NCI-H1694 treated with DMSO at 0.1 percent for 48 hours (cell line): ENCODE data around the gene DDHD1.

Source experiments
- DNase-seq: peaks from one replicate; lab custom pipeline; 2025; lab: John Stamatoyannopoulos, UW

Gene DDHD1

DNA sequence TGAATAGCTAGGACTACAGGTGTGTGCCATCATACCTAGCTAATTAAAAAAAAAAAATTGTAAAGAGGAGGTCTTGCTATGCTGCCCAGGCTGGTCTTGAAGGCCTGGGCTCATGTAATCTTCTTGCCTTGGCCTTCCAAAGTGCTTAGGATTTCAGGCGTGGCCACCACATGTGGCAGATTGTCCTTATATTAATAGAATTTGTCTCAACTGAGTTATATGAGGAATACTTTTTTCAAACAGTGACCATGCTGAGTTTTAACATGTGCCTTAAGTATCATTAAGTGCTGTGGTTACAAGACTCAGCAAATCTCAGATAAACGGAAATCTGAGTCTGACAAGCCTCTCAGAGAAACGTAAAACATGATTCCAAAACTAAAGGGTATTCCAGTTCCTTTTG is 119.1 kb downstream of the DDHD1 start:
- no peak for DNase-seq

DNA sequence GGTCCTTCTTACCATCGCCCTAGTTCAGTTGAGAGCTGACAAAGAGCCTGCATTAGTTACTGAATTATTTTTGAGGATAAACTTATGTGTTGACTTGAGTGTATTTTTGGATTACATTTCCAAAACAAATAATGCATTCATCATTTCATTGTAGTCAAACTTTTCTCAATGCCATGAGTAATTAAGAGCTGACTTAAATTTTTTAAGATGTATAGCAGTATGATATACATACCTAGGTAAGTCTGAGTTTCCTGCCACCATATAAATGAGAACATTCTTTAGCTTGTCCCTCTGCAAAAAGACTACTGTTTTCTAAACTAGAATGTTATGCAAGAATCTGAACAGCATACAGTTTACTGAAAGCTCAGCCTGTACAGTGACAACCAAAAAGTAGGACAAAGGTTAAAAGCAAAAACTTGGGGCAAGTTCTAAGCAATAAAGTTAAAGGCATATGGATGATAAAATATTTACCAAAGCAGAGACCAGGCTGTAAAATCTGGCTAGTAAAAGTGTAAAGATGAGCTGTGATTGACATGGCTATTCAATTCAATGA is 120.2 kb downstream of the DDHD1 start:
- no peak for DNase-seq

DNA sequence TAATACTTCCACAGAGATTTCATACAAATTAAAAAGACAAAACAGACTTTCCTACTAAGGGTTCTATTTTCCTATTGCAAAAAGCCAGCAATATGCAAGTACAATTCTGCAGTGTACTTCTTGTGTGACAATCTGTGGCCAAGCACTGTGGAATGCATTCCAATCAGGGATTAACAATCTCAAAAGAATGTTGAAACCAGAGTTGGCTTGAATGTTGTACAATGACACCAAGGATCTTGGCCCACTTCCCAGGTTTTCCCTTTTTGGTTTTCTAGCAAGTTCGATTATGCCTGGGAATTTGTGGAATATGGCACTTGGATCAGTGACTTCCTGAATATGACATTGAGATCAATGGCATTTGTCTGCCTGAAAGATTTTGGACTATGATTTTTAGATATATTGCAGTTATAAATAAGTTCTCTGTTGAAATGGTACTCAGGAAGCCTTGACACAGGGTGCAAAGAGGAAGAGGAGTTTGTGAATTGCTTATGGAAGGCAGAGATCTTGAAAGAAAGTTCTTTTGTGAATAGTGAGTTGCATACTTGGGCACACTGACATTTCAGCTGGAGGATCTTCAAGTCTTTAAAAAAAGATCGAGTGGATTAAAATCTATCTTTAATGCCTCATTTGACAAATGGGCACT is 120.8 kb downstream of the DDHD1 start:
- DNase-seq = no peak

DNA sequence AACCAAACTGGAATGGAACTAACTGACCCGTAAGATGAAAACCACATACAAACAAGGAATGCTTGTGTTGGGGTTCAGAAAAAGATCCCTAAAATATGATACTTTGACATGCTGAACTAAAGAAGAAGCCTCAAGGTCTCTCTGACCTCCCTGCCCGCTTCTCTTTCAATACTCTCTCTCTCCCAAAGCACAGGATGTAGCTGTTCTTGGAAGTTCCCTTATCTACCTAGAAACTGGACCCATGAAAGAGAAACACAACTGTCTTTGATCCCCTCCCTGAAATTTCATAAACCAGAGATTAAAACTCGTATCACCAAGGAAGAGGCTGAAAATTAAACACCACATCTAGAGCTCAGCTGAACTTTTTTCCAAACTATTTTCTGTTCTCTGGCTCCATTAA is 125.6 kb downstream of the DDHD1 start:
- DNase-seq = no peak

DNA sequence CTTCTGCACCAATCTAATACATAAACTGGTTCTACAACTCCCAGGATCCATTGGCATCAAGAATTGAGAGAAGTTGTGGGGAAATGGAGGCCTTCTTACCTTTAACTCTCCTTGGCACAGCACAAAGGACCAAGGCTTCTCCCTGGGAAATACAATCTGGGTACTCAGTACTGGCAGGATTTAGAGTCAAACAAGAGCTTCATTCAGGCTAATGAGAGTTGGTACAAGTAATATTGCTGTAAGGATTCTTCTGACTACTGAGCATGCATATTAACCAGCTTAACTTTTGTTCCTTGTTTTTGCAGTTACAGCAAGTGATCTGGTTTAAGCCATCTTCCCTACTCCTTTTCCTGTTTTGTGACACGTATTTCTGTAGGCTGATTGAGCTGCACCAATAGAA is 126.1 kb downstream of the DDHD1 start:
- DNase-seq = no peak

DNA sequence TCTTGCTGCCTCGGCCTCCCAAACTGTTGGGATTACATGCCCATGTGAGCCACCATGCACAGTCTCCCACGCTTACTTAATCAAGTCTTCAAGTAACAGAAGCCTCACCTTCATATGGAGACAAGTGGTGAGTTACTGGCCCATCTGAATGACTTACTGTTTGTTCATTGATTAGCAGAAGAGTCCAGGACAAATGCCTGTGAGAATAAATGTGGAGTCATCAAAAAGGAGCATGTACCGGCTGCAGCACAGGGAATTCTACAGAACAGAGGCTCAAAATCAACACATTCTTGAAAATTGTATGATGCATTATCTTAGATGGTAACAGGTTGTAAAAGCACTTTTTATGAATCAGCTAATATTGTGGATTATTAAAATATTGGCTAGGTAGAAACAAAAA is 129.8 kb downstream of the DDHD1 start:
- no peak for DNase-seq

DNA sequence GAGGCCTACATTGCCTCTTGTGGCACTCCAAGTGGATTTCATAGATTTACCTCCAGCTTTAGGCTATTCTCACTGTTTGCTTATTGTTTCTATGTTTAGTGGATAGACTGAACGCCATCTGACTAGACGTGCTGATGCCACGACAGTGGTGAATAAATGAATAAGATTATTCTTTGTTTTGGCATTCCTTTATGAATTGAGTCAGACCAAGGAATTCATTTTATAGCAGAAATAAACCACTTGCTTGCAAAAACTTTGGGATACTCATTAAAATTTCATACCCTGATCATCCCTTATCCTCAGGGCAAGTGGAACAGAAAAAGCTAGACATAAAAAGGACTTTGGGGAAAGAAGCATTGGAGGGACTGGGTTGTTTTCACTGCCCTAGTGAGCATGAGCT is 130.5 kb downstream of the DDHD1 start:
- DNase-seq = no peak

DNA sequence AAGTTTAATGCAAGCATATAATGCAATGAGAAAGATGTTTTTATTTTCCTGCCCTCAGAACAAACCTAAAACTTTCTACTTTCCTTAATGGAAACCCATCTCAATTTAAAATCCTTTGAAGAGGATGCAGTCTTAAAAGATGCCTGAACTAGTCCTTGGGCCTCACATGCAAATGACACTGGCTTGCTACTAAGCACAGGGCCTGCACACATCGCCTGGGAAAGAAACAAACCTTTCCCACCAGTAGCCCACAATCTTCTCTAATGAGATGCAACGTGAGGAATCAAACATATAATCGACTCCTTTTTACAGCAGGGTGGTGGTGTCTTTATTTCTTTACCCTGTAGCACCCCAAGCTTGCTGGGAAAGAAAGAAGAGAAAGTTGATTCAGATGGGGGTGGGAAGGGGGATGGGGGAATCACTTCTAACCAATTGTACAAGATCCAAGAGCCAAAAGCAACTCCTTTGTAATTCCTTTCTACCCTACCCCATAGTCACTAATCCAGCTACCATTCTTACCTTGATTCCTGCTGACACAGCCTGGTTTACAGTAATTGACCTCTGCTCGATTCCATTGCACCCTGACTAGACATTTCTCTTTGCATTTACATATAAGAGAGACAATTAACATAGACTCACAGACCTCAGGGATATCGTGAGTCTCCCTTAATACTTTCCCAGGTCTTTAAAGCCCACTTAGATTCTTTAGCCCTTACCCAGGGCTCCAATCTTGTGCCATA is 132.8 kb downstream of the DDHD1 start:
- DNase-seq = no peak

DNA sequence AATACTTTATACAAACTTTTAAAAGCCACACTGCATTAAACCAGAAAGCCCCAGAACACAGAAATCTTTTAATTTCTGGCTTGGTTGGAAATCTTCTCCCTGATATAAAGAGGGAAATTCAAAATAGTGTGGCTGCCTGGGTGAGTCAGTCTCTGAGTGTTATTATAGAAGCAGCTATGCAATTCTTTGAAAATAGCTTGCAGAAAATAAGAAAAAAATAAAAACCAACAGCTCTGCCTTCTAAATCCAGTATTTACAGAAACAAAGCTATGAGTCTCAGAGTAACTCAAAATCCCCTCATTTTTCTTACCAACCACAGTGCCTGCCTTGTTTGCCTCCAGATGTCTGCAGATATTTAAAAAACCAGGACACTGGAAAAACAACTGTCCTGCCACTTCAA is 133.7 kb downstream of the DDHD1 start:
- no peak for DNase-seq

DNA sequence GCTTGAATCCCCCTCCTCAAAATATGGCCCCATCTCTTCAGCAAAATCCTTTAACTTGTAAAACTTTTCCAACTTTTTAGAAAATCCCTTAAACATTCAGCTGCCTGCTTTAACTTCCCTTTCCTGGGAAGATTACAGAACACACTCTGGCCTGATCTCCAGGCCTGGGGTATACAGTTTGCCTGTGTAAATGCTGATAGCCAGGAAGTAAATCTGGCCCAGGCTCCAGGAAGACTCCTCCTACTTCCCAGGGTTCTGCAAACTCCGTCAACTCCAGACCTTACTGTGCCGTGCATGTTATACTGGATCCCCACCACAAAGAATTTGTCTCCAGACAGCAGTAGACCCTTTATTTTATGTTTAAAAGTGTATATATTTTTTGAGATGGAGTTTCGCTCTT is 135.3 kb downstream of the DDHD1 start:
- no peak for DNase-seq

DNA sequence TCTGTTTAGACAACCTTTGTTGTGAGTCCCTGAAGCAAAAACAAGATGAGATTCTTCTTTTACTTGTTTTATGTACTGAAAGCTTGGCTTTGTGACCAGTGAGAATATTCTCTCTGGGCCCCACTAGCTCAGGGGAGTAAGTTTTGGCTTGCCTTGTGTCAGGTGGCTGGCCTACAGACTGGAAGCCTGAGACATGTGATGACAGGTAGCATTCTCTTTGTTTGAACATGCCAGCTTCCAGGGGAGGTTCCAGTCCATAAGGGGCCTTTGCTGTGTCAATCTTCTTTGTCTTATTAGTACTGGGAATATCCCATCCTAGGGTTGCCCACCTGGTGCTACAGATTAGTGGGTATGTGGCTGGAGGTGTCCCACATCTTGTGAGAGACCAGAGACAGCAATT is 136.2 kb downstream of the DDHD1 start:
- no peak for DNase-seq

DNA sequence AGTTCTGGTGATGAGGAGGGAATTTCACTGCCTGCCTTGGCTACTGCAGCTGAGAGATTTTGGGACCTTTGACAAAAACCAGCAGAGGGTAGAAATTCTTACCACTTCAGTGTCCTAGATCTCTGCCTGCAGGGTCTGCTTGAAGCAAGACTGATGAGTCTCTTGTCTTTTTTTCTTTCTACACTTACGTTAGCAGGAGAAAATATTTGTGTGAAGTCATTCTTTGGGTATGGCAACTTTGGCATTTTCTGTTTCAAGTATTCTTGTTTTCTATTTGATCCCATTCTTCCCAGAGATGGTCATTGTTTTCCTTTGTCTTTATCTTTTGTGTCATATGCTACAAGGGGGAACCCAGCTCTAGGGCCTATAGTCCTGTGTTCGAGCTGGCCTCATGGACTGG is 136.6 kb downstream of the DDHD1 start:
- DNase-seq = no peak

DNA sequence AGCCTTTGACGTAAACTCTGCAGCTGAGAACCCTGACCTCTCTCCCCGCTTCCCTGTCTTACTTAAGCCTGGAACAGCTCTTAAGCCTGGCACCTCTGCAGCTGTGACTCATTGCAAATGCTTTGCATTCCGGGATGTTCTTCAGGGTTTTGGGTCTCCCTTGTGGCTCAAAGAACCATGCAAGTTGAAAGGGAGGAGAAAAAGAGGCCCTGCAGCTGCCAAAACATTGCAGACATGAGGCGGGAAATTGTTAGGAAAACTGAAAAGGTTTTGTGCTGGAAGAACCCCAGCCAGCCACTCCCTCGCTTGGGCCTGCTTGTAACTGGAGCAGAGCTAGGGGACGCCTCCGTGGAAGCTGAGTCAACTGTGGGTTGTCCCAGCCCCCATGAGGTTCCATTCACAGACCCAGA is 142.1 kb downstream of the DDHD1 start:
- no peak for DNase-seq

DNA sequence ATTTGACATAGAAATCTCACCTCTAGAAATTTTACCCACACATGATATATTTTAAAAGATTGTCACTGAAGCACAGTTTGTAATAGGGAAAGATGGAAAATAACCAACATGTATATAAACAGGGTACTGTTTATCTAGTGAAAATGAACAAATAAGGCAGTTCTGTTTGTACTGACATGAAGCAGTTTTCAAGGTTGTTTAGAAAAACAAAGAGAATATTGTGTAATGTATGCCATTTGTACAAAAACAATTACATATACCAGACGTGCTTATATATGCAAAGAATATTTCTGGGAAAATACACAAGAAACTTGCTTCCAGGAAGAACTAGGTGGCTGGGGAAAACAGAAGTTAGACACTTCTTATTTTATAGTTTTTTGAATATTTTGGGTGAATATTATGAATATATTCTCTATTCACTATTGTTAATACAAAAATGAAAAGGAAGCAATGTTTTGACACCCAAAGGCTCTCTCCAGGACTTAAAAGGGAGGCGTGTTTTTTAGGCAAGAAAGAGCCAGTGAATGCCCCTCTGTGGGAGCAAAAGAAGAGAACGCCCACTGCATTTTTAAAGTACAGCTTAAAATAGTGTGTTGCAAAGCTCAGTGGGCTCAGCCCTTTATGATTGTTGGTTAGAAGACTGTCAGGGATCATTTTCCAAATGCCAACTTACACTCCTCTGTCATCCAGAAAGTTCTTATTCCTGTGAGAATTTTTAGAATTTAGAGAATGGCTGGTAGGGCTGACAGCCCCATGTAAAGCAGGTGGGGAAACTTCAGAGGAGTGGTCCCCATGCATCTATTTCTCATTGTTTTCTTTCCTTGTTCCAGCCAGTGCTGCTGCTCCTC is 142.7 kb downstream of the DDHD1 start:
- no peak for DNase-seq

DNA sequence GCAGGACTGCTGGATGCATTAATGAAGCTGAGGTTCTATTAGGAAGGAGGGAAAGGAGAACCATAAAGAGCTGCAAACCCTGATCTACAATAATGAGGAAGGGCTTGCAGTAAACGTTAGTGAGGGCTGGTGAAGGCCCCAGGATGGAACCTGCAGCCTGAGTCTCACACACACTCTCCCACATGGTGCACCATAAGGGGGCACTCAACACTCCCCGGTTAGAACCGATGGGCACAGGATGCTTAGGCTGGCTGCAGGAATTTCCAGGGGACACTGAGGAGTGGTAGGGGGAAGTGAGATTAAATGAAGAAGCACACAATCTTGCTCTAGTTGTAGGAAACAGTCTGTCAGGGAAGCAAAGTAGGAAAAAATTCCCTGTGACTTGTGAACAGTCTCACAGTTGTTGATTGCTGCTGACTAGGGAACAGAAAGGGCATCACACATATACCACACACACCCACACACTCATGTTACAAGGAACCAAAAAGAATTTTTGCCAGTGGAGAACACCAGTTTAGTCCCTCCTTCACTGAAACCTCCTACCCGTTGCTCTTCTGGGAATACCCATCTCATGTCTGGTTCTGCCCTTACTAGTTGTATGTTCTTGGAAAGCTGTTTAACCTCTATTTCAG is 146.1 kb downstream of the DDHD1 start:
- DNase-seq = no peak

DNA sequence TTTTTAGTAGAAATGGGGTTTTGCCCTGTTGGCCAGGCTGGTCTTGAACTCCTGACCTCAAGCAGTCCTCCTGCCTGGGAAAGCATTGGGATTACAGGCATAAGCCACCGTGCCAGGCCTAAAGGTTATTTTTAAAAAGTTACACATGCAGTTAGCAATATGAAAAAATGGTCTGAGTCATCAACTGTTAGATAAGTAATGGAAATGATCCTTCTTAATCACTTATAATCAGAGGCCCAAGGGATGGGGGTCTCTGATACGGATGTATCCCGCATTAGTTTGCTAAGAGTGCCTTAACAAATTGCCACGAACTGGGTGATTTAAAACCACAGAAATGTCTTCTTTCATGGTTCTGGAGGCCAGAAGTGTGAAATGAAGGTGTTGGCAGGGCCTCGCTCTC is 148.1 kb downstream of the DDHD1 start:
- DNase-seq = no peak

DNA sequence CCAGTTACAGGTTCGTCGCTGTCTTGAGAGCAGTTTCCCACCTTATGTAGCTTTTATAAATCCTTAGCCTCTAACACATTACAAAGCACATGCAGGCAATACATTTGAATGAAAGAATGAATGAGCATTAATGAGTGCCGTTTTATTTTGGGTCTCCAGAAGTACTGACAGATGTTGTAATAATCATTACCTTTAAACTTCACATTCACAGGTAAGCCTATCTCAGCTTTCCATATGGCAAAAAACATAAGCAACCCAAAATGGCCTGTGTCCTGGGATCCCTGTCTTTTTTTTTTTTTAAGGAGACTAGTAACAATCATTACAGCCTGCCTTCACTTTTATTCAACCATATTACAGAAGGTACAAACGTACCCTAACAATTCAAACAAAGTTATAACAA is 149.3 kb downstream of the DDHD1 start:
- no peak for DNase-seq

DNA sequence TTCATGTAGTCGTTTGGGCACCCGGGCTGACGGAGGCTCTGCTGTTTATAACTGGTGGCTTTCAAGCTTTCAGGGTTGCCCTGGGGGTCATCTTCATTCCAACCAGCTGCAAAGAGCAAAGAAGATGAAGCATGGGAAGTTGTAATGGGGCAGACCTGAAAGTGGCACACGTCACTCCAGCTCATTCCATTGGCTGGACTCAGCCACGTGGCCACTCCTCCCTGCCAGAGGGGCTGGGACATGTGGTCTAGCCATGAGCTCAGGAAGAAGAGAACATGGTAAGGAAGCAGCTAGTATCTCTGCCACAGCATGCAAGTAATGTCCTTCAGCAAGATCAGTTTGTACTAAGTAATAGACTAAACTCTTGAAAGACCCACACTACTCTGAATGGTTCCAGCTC is 150.5 kb downstream of the DDHD1 start:
- no peak for DNase-seq

DNA sequence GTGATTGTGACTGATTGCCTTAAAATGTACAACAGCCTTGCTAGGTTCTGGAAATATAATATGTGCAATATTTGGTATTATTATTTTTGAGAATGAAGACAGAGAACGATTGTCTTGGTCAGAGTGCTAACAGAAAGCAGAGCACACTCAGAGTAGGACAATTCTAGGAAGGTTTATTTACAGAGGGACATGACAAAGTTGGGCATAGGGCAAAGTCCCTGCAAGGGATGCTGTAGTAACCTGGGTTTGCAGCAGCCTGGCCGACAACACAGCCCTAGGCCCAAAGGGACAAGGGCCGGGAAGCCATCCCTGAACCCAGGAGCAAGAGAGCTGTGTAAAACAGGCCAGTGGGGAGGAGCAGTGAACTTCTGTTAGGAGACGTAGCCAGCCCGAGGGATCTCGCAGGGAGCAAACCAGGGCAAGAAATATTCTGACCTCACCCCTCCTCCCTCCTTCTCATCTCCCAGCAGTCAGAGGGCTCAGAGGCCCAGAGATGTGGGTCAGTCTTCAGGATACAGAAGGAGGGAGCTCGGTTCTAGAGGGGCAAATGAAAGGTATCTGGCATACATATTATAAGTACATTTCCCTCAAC is 151.2 kb downstream of the DDHD1 start:
- no peak for DNase-seq

DNA sequence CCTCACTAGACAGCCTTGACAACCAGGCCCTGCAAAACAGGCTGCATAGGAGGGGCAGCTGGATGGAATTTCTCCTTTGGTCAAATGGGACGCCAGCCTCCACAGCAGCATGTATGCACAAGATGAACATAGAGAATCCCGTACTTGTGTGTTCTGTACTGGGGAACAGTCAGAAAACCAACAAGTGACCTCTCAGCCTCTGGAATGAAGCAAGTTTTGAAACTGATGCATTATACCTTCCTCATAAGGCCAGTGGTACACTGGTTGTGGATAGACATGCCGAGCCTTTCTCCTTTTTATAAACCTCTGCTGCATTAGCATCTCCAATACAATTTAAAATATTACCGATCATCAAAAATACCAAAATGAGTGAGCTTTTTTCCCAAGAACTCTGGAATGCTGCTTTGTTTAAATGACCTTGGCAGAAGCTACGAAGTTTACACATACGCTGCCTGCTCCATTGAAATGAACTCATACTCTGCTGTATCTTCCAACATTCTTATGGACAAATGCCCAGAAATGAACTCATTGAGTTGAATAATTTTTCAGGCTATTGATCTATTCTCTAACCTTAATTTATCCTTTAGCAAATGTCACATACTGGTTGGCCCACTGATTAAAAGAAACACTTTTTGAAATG is 154.6 kb downstream of the DDHD1 start:
- DNase-seq = no peak

DNA sequence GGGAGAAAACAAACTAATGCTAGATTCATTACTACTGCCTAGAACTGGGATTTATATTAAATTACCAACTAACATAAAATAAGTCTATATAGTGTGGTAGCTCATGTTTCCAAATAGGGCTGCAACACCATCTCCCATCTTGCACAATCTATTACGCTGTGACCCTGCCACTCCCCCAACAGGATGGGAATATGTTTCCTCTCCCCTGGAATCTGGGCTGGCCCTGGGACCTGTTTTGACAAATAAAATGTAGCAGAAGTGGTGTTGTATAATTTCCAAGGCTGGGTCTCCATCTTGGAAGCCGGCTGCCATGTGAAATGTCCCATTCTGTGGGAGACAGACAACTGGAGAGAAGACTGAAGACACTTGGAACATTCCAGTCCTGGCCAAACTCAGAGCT is 156.6 kb downstream of the DDHD1 start:
- DNase-seq = no peak
